OCI-LY7 (cell line): Measurements from ENCODE around the gene ADGRD1. TPM values are rescaled to one million over a fixed set of nuclear protein-coding genes. Genes with fewer than 3 reads are reported as not detected.

Experiments used
- BruUV-seq: library from RNA; stranded (reverse); fragments of 400-500 nt; replicated peaks from 2 replicates; lab custom pipeline; 2021; lab: Mats Ljungman, UMichigan
- CTCF ChIA-PET: fragments of 300-600 bp; sonication (Branson Sonifier 250); formaldehyde crosslinking; loops from one replicate; lab custom pipeline; 2022; ENCODE audit warnings: antibody characterized with exemption; ENCODE audit not compliant: unreplicated experiment; lab: Charles Lee
- POLR2A ChIA-PET: fragments of 300-600 bp; sonication (Branson Sonifier 250); formaldehyde crosslinking; loops from one replicate; lab custom pipeline; 2022; ENCODE audit warnings: antibody characterized with exemption; lab: Charles Lee
- DNase-seq: peaks from one replicate; pipeline ENCODE4 v3.0.0-alpha.2; 2015; ENCODE audit warnings: low spot score
- H2AFZ ChIP-seq: fragments of 200-600 bp; sonication (generic), shearing (Covaris generic); 2 replicates; pipeline ENCODE4 v1.6.1; 2014; ENCODE audit warnings: mild to moderate bottlenecking, antibody characterized with exemption, low read length, moderate library complexity
- H3K27ac ChIP-seq: fragments of 200-600 bp; sonication (generic); 2 replicates; pipeline ENCODE4 v1.5.1; 2014; ENCODE audit warnings: mixed run types, low read depth, mild to moderate bottlenecking, moderate library complexity, low read length, inconsistent platforms; ENCODE audit not compliant: poor library complexity, severe bottlenecking
- H3K36me3 ChIP-seq: fragments of 200-600 bp; sonication (generic); 2 replicates; pipeline ENCODE4 v1.6.1; 2014; ENCODE audit warnings: mild to moderate bottlenecking, antibody characterized with exemption, low read length, moderate library complexity, mixed read lengths; ENCODE audit not compliant: insufficient read depth
- H3K4me1 ChIP-seq: fragments of 200-600 bp; sonication (generic); 2 replicates; pipeline ENCODE4 v1.5.1; 2014; ENCODE audit warnings: mild to moderate bottlenecking, low read length; ENCODE audit not compliant: insufficient read depth, poor library complexity, severe bottlenecking
- H3K4me2 ChIP-seq: fragments of 200-600 bp; sonication (generic); 2 replicates; pipeline ENCODE4 v1.6.1; 2014; ENCODE audit warnings: mild to moderate bottlenecking, low read length
- H3K4me3 ChIP-seq: fragments of 200-600 bp; sonication (generic); 2 replicates; pipeline ENCODE4 v1.5.1; 2014; ENCODE audit warnings: mild to moderate bottlenecking, low read depth, low read length; ENCODE audit not compliant: poor library complexity, severe bottlenecking
- H3K79me2 ChIP-seq: fragments of 200-600 bp; sonication (generic); 2 replicates; pipeline ENCODE4 v1.6.1; 2016; ENCODE audit warnings: low read depth, mild to moderate bottlenecking, low read length, moderate library complexity, mixed read lengths; ENCODE audit not compliant: insufficient read depth
- H3K9me2 ChIP-seq: fragments of 200-600 bp; sonication (generic); 2 replicates; pipeline ENCODE4 v1.6.1; 2016; ENCODE audit warnings: mild to moderate bottlenecking, low read length, mixed read lengths; ENCODE audit not compliant: insufficient read depth
- H3K9me3 ChIP-seq: fragments of 200-600 bp; sonication (generic); 2 replicates; pipeline ENCODE4 v1.6.1; 2014; ENCODE audit warnings: mild to moderate bottlenecking, mixed run types, low read length, mixed read lengths
- H4K20me1 ChIP-seq: fragments of 200-600 bp; sonication (generic); 2 replicates; pipeline ENCODE4 v1.6.1; 2014; ENCODE audit warnings: mild to moderate bottlenecking, antibody characterized with exemption, low read length, moderate library complexity, mixed read lengths; ENCODE audit not compliant: insufficient read depth
- CTCF ChIP-seq: fragments of 200-600 bp; sonication (generic); conservative IDR thresholded peaks from 2 replicates; pipeline ENCODE4 v1.5.1; 2014; ENCODE audit warnings: mild to moderate bottlenecking, antibody characterized with exemption, low read length, moderate library complexity, mixed read lengths
- EZH2phosphoT487 ChIP-seq: fragments of 200-600 bp; sonication (generic); IDR thresholded peaks from 2 replicates; pipeline ENCODE4 v1.6.1; 2018; ENCODE audit warnings: low read depth, borderline replicate concordance, mild to moderate bottlenecking, mixed run types, antibody characterized with exemption, low read length, moderate library complexity, mixed read lengths
- intact Hi-C: fragments of 100-400 bp; cut with micrococcal nuclease; formaldehyde crosslinking; loops from one replicate; pipeline ENCODE4 v1.10.0; 2022; ENCODE audit not compliant: unreplicated experiment
- total RNA-seq, 2 experiments: library from RNA; depleted of rRNA in 1 of 2; stranded (reverse); fragments of >200 nt in 1 of 2; shearing (Covaris generic) in 1 of 2; gene quantifications; 2 replicates each; pipeline ENCODE4 v1.2.3, GENCODE V29; 2014 to 2022

Gene ADGRD1
- total RNA-seq, 2 experiments from 2014 or later = 1.0 to 1.7 TPM

- Histone ChIP-seq H2AFZ (no peak overlapping the region), H3K27ac (no peak overlapping the region), H3K36me3 (no peaks in the 10 kb centered on the region), H3K79me2 (no peaks in the 10 kb centered on the region), H3K9me2 (no peaks in the 10 kb centered on the region), H3K4me3 (no peak overlapping the region), H3K9me3 (no peaks in the 10 kb centered on the region), H4K20me1 (no peaks in the 10 kb centered on the region), H3K4me2 (no peak overlapping the region), H3K4me1 (no peaks in the 10 kb centered on the region)
- no TSS peak for BruUV-seq
- TF ChIP-seq CTCF (no peak), EZH2phosphoT487 (no peak)
- intact Hi-C loops = no loop called here
- no peak for DNase-seq
- CTCF ChIA-PET = no interaction called here
- POLR2A ChIA-PET = no interaction called here
These were observed 200.2 kb downstream of the ADGRD1 start for GRCh38 chr12:131153956-131154355.

GRCh38 chr12:131155131-131155530, 201.4 kb downstream of the ADGRD1 start:
- no peaks in the 10 kb centered on the region for H4K20me1 ChIP-seq
- no peak for DNase-seq
- no peak for TF ChIP-seq EZH2phosphoT487
- no peak for TF ChIP-seq CTCF
- intact Hi-C loops = no loop called here
- no peaks in the 10 kb centered on the region for H3K36me3 ChIP-seq
- no peak overlapping the region for H3K4me2 ChIP-seq
- no TSS peak for BruUV-seq
- H3K79me2 ChIP-seq = no peaks in the 10 kb centered on the region
- H3K9me3 ChIP-seq = no peaks in the 10 kb centered on the region
- no peak overlapping the region for H3K4me3 ChIP-seq
- no peaks in the 10 kb centered on the region for H3K9me2 ChIP-seq
- H3K27ac ChIP-seq = no peak overlapping the region
- no peaks in the 10 kb centered on the region for H3K4me1 ChIP-seq
- POLR2A ChIA-PET = no interaction called here
- no peak overlapping the region for H2AFZ ChIP-seq
- CTCF ChIA-PET = no interaction called here

GRCh38 chr12:131157743-131158142, 204.0 kb downstream of the ADGRD1 start:
- Histone ChIP-seq H3K9me3 (no peaks in the 10 kb centered on the region), H3K4me1 (no peaks in the 10 kb centered on the region), H3K79me2 (no peaks in the 10 kb centered on the region), H3K27ac (no peak overlapping the region), H3K9me2 (no peaks in the 10 kb centered on the region), H4K20me1 (no peaks in the 10 kb centered on the region), H3K4me3 (no peak overlapping the region), H3K36me3 (no peaks in the 10 kb centered on the region), H3K4me2 (no peak overlapping the region), H2AFZ (no peak overlapping the region)
- POLR2A ChIA-PET = interaction anchor here (0.6 kb wide), 1 partner anchor 106 kb away, joined by 3 read pairs; no protein-coding TSS in a partner anchor
- no TSS peak for BruUV-seq
- CTCF ChIA-PET = no interaction called here
- TF ChIP-seq EZH2phosphoT487 (no peak), CTCF (no peak)
- intact Hi-C loops = no loop called here
- no peak for DNase-seq
